ENCODE results near the gene MBTD1.

- TF ChIP-seq CTCF (IDR thresholded peaks at IDR 0.05) (peak in 2 of 3 donors; percentile 21 to 50), POLR2AphosphoS5 (IDR thresholded peaks at IDR 0.05) (no peak)
These were observed 38.9 kb upstream of the MBTD1 start for GRCh38 chr17:51298508-51299371.

Measured in breast epithelium (tissue), 3 donors.